CD4-positive, alpha-beta T cell (primary cell): Measurements from ENCODE around the gene FNDC3A. TPM values are rescaled to one million over a fixed set of nuclear protein-coding genes. Genes with fewer than 3 reads are reported as not detected.

ENCODE experiments used
- ATAC-seq: fragments of 200-7000 bp; cut with Tn5 transposase; one replicate; pipeline ENCODE4 v1.10.0; 2022; ENCODE audit warnings: mild to moderate bottlenecking; ENCODE audit not compliant: poor library complexity
- CTCF ChIA-PET: fragments of 350-600 bp; sonication (Branson Sonifier 250); formaldehyde crosslinking; loops from one replicate; lab custom pipeline; 2021; ENCODE audit warnings: antibody characterized with exemption, inconsistent platforms; lab: Charles Lee
- POLR2A ChIA-PET: fragments of 350-600 bp; sonication (Branson Sonifier 250); formaldehyde crosslinking; loops from one replicate; lab custom pipeline; 2021; ENCODE audit warnings: antibody characterized with exemption, inconsistent platforms; lab: Charles Lee
- DNase-seq, 14 experiments: peaks; one replicate each; pipeline ENCODE4 v3.0.0-alpha.2; 2013 to 2020; ENCODE audit warnings: mixed read lengths in 2 of 14
- H3K27ac ChIP-seq, 2 donors: one replicate each; pipeline versions ENCODE4 v1.5.1 to v1.7.0; 2013; ENCODE audit warnings: low read length in 2 of 2, low read depth in 1 of 2, mild to moderate bottlenecking in 1 of 2
- H3K27me3 ChIP-seq, 2 experiments: 1 replicate in 1 of 2; 2 replicates in 1 of 2; pipeline versions ENCODE4 v1.6.1 to v1.7.0; 2013; ENCODE audit warnings: low read length in 2 of 2, control low read depth in 1 of 2, mild to moderate bottlenecking in 1 of 2, moderate library complexity in 1 of 2; ENCODE audit not compliant: insufficient read depth in 2 of 2, control insufficient read depth in 1 of 2
- H3K36me3 ChIP-seq: one replicate; pipeline ENCODE4 v1.6.1; 2013; ENCODE audit warnings: low read length, control low read depth; ENCODE audit not compliant: insufficient read depth
- H3K4me1 ChIP-seq: one replicate; pipeline ENCODE4 v1.6.1; 2013; ENCODE audit warnings: low read length, control low read depth; ENCODE audit not compliant: insufficient read depth
- H3K4me3 ChIP-seq: one replicate; pipeline ENCODE4 v1.5.1; 2013; ENCODE audit warnings: mild to moderate bottlenecking, low read length, moderate library complexity
- H3K9me3 ChIP-seq, 2 experiments: 1 replicate in 1 of 2; 2 replicates in 1 of 2; pipeline versions ENCODE4 v1.6.1 to v1.7.0; 2013; ENCODE audit warnings: low read length in 2 of 2, mild to moderate bottlenecking in 2 of 2, control low read depth in 1 of 2, moderate library complexity in 1 of 2; ENCODE audit not compliant: control insufficient read depth in 1 of 2, insufficient read depth in 1 of 2
- H3K27ac Mint-ChIP-seq: one replicate; pipeline ENCODE4 v1.8.0; 2020; ENCODE audit warnings: mixed read lengths
- H3K27me3 Mint-ChIP-seq: one replicate; pipeline ENCODE4 v1.8.0; 2021; ENCODE audit warnings: mixed read lengths
- H3K36me3 Mint-ChIP-seq: one replicate; pipeline ENCODE4 v1.8.0; 2021; ENCODE audit warnings: low read depth, mixed read lengths
- H3K4me1 Mint-ChIP-seq: one replicate; pipeline ENCODE4 v1.8.0; 2021; ENCODE audit warnings: low read depth, mixed read lengths
- H3K4me3 Mint-ChIP-seq: one replicate; pipeline ENCODE4 v1.8.0; 2020; ENCODE audit warnings: mild to moderate bottlenecking, mixed read lengths
- H3K9me3 Mint-ChIP-seq: one replicate; pipeline ENCODE4 v1.8.0; 2020; ENCODE audit warnings: mixed read lengths
- intact Hi-C, 2 experiments: fragments of 100-400 bp; cut with DNase I in 1 of 2; cut with micrococcal nuclease in 1 of 2; formaldehyde crosslinking; loops; one replicate each; pipeline versions ENCODE4 v1.15.1 to v1.9.0; 2023 to 2025; cut with DNase I, micrococcal nuclease
- total RNA-seq, 174 experiments: library from RNA in 2 of 174; stranded (reverse) in 2 of 174; gene quantifications; one replicate each; pipeline ENCODE4 v1.2.3 and lab custom pipeline; 2021 to 2026
- TF ChIP-seq, protein P1 (sequence below): fragments of 200-600 bp; IDR thresholded peaks from one replicate; pipeline ENCODE4 v1.8.0; 2022; ENCODE audit warnings: antibody characterized with exemption, mild to moderate bottlenecking

FNDC3A gene
- total RNA-seq, 2 experiments from 2014 or later: 27.7 to 28.6 TPM

DNA sequence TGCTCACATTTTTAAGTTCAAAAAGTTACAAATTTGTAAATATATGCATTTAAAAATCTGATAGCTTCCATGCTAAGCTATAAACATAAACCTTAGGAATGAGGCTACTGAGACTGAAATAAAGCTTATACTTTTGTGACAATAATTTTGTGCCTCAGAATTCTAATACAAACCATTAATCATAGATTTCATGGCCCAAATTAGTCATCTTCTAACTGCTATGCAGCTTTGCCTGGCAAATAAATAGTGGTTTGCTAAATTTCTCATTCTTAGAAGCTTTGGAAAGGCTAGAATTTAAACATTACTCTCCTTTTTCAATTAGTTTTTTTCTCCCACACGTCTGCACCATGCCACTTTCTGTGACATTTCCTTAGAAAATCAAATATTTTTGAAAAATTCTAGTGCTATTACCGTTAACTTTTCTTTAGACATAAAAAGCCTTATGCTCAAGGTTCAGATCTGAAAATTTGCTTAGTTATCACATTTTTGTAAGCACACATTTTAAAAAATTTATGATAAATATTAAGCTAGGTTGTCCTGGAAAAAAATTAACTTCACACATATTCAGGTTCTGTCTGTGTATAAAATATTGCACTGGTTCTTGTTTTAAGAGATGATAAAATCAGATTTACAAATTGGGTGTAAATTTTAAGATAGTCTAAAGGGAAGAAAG lies 46.9 kb downstream of the FNDC3A start:
- H3K27ac ChIP-seq: no peak overlapping the region
- no peaks in the 10 kb centered on the region for H3K4me1 ChIP-seq
- ATAC-seq: no peak
- Mint-ChIP-seq H3K36me3 (peaks cover 72% of the 10 kb centered on the region), H3K27me3 (no peaks in the 10 kb centered on the region), H3K4me3 (no peak overlapping the region), H3K4me1 (no peaks in the 10 kb centered on the region), H3K9me3 (peaks cover 7% of the 10 kb centered on the region), H3K27ac (no peak overlapping the region)
- CTCF ChIA-PET: no interaction called here
- H3K36me3 ChIP-seq: peaks cover 3% of the 10 kb centered on the region
- H3K9me3 ChIP-seq: peaks cover 5 to 8% of the 10 kb centered on the region in 2 experiments
- TF ChIP-seq, protein P1, sequence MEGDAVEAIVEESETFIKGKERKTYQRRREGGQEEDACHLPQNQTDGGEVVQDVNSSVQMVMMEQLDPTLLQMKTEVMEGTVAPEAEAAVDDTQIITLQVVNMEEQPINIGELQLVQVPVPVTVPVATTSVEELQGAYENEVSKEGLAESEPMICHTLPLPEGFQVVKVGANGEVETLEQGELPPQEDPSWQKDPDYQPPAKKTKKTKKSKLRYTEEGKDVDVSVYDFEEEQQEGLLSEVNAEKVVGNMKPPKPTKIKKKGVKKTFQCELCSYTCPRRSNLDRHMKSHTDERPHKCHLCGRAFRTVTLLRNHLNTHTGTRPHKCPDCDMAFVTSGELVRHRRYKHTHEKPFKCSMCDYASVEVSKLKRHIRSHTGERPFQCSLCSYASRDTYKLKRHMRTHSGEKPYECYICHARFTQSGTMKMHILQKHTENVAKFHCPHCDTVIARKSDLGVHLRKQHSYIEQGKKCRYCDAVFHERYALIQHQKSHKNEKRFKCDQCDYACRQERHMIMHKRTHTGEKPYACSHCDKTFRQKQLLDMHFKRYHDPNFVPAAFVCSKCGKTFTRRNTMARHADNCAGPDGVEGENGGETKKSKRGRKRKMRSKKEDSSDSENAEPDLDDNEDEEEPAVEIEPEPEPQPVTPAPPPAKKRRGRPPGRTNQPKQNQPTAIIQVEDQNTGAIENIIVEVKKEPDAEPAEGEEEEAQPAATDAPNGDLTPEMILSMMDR: no peak
- H3K4me3 ChIP-seq: no peak overlapping the region
- POLR2A ChIA-PET: interaction anchor here (1.2 kb wide), 1 partner anchor 48 kb away, joined by 3 read pairs; the partner anchor contains the start of gene FNDC3A
- H3K27me3 ChIP-seq: no peaks in the 10 kb centered on the region
- no peak for DNase-seq
- intact Hi-C loops: no loop called here

GRCh38 chr13:49023431-49023830 lies 47.7 kb downstream of the FNDC3A start:
- ATAC-seq (no peak), DNase-seq (no peak)
- Histone ChIP-seq H3K4me3 (no peak overlapping the region), H3K36me3 (peaks cover 5% of the 10 kb centered on the region), H3K4me1 (no peaks in the 10 kb centered on the region), H3K27me3 (no peaks in the 10 kb centered on the region), H3K27ac (no peak overlapping the region), H3K9me3 (peaks cover 5 to 8% of the 10 kb centered on the region in 2 experiments)
- ChIA-PET POLR2A (interaction anchor here (1.2 kb wide), 1 partner anchor 48 kb away, joined by 3 read pairs; the partner anchor contains the start of gene FNDC3A), CTCF (no interaction called here)
- no peaks in the 10 kb centered on the region for H3K27me3 Mint-ChIP-seq
- TF ChIP-seq, protein P1: no peak
- intact Hi-C loops: no loop called here
- no peak overlapping the region for H3K27ac Mint-ChIP-seq
- H3K9me3 Mint-ChIP-seq: peaks cover 7% of the 10 kb centered on the region
- no peaks in the 10 kb centered on the region for H3K4me1 Mint-ChIP-seq
- peaks cover 78% of the 10 kb centered on the region for H3K36me3 Mint-ChIP-seq
- H3K4me3 Mint-ChIP-seq: no peak overlapping the region

GRCh38 chr13:49026851-49027250 lies 51.1 kb downstream of the FNDC3A start:
- CTCF ChIA-PET: no interaction called here
- H3K4me3 ChIP-seq: no peak overlapping the region

More at GRCh38 chr13:49026851-49027250, 51.1 kb downstream of the FNDC3A start:
- H3K27ac ChIP-seq: no peak overlapping the region
- TF ChIP-seq, protein P1: no peak
- H3K9me3 Mint-ChIP-seq: peaks cover 7% of the 10 kb centered on the region
- no peaks in the 10 kb centered on the region for H3K27me3 Mint-ChIP-seq
- ATAC-seq: no peak
- DNase-seq: no peak
- H3K4me3 Mint-ChIP-seq: no peak overlapping the region
- POLR2A ChIA-PET: no interaction called here
- H3K4me1 ChIP-seq: no peaks in the 10 kb centered on the region
- H3K36me3 ChIP-seq: peaks cover 5% of the 10 kb centered on the region
- intact Hi-C loops: no loop called here
- H3K9me3 ChIP-seq: peaks cover 3 to 7% of the 10 kb centered on the region in 2 experiments
- no peak overlapping the region for H3K27ac Mint-ChIP-seq
- no peaks in the 10 kb centered on the region for H3K27me3 ChIP-seq
- H3K4me1 Mint-ChIP-seq: no peaks in the 10 kb centered on the region
- H3K36me3 Mint-ChIP-seq: peaks cover 77% of the 10 kb centered on the region
